ENCODE measurements around the gene SLAMF9. TPM values are rescaled to one million over a fixed set of nuclear protein-coding genes. Genes with fewer than 3 reads are reported as not detected.

Gene SLAMF9
- total RNA-seq, 2 donors from 2014 or later = not detected

- Histone ChIP-seq H3K36me3 (no peaks in the 10 kb centered on the region), H3K9me3 (no peaks in the 10 kb centered on the region), H3K27ac (no peak overlapping the region), H3K27me3 (replicated peaks; ENCODE audit: insufficient read depth) (no peaks in the 10 kb centered on the region), H3K4me1 (replicated peaks) (no peaks in the 10 kb centered on the region), H3K4me3 (no peak overlapping the region)
- no peak for TF ChIP-seq POLR2A (IDR thresholded peaks at IDR 0.05)
- no peak for TF ChIP-seq POLR2AphosphoS5 (IDR thresholded peaks at IDR 0.05)
- TF ChIP-seq CTCF (IDR thresholded peaks at IDR 0.05) = no peak
- intact Hi-C loops (cut with DNase I) = loop anchor here (1.0 kb wide), 1 partner anchor 72 kb away; no protein-coding TSS in a partner anchor
- 62% methylated on average over 4 of the region's 4 CpGs for WGBS
- no peak for DNase-seq (ENCODE audit: low spot score)
Measured at GRCh38 chr1:159935719-159936272, 18.2 kb downstream of the SLAMF9 start.

GRCh38 chr1:159935305-159935704 lies 18.7 kb downstream of the SLAMF9 start:
- no peak for DNase-seq (ENCODE audit: low spot score)
- Histone ChIP-seq H3K36me3 (no peaks in the 10 kb centered on the region), H3K27me3 (replicated peaks; ENCODE audit: insufficient read depth) (no peaks in the 10 kb centered on the region), H3K27ac (no peak overlapping the region), H3K4me1 (replicated peaks) (no peaks in the 10 kb centered on the region), H3K4me3 (no peak overlapping the region), H3K9me3 (no peaks in the 10 kb centered on the region)
- TF ChIP-seq POLR2A (IDR thresholded peaks at IDR 0.05) = no peak
- TF ChIP-seq CTCF (IDR thresholded peaks at IDR 0.05) = no peak
- TF ChIP-seq POLR2AphosphoS5 (IDR thresholded peaks at IDR 0.05) = no peak
- intact Hi-C loops (cut with DNase I) = no loop called here
- 89% methylated on average over 11 of the region's 11 CpGs for WGBS

GRCh38 chr1:159934136-159935039 lies 19.6 kb downstream of the SLAMF9 start:
- Histone ChIP-seq H3K27ac (no peak overlapping the region), H3K36me3 (no peaks in the 10 kb centered on the region), H3K4me1 (replicated peaks) (no peaks in the 10 kb centered on the region), H3K4me3 (no peak overlapping the region), H3K9me3 (no peaks in the 10 kb centered on the region), H3K27me3 (replicated peaks; ENCODE audit: insufficient read depth) (no peaks in the 10 kb centered on the region)
- DNase-seq (ENCODE audit: low spot score) = no peak
- intact Hi-C loops (cut with DNase I) = no loop called here
- no peak for TF ChIP-seq CTCF (IDR thresholded peaks at IDR 0.05)
- no peak for TF ChIP-seq POLR2AphosphoS5 (IDR thresholded peaks at IDR 0.05)
- TF ChIP-seq POLR2A (IDR thresholded peaks at IDR 0.05) = no peak
- WGBS = 85% methylated on average over 14 of the region's 14 CpGs

GRCh38 chr1:159933347-159933746 lies 20.7 kb downstream of the SLAMF9 start:
- Histone ChIP-seq H3K4me3 (no peak overlapping the region), H3K4me1 (replicated peaks) (no peaks in the 10 kb centered on the region), H3K27me3 (replicated peaks; ENCODE audit: insufficient read depth) (no peaks in the 10 kb centered on the region), H3K27ac (peak overlapping the region in 1 of 2 donors; percentile 18), H3K36me3 (no peaks in the 10 kb centered on the region), H3K9me3 (no peaks in the 10 kb centered on the region)
- TF ChIP-seq POLR2A (IDR thresholded peaks at IDR 0.05) (no peak), POLR2AphosphoS5 (IDR thresholded peaks at IDR 0.05) (peak; percentile 85), CTCF (IDR thresholded peaks at IDR 0.05) (no peak)
- intact Hi-C loops (cut with DNase I) = no loop called here
- 51% methylated on average over 4 of the region's 4 CpGs for WGBS
- DNase-seq (ENCODE audit: low spot score) = peak; percentile 64
